Left colon (tissue), 2 donors: ENCODE measurements around the gene RALB. TPM values are rescaled to one million over a fixed set of nuclear protein-coding genes. Genes with fewer than 3 reads are reported as not detected.

Source experiments
- ATAC-seq: fragments of 200-7000 bp; cut with Tn5 transposase; one replicate; pipeline ENCODE4 v1.9.1; 2020; ENCODE audit warnings: mild to moderate bottlenecking, moderate library complexity
- DNase-seq, 2 donors: peaks; one replicate each; pipeline ENCODE4 v3.0.0-alpha.2; 2020
- intact Hi-C, 2 donors: fragments of 100-400 bp; cut with DNase I in 1 of 2; cut with micrococcal nuclease in 1 of 2; formaldehyde crosslinking; loops; one replicate each; pipeline versions ENCODE4 v1.11.2 to v1.14.0; 2022; cut with DNase I, micrococcal nuclease
- long read RNA-seq: library from polyadenylated mRNA; unstranded; transcript quantifications from one replicate; pipeline ENCODE4 v2.0.0, GENCODE V29; 2021
- total RNA-seq, 2 donors: library from RNA; stranded (reverse); fragmentation: NEBNext Ultra II Directional; extraction: Animal tissue kit (Norgen Biotek cat#: 25700); gene quantifications; one replicate each; pipeline ENCODE4 v1.2.1, GENCODE V29; 2021
- donor health status: DM: no; HTN: no; CAD: no.
- donor health status: DM: yes; HTN: yes; CAD: no.

The RALB gene, protein sequence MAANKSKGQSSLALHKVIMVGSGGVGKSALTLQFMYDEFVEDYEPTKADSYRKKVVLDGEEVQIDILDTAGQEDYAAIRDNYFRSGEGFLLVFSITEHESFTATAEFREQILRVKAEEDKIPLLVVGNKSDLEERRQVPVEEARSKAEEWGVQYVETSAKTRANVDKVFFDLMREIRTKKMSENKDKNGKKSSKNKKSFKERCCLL
- total RNA-seq, result 10 to 100 TPM; 81.9 to 92.1 TPM
- long read RNA-seq, transcript RALB-201 (5 exons, 2,344 nt), result major isoform, 338 of 618 reads
- long read RNA-seq, transcript RALB-203 (5 exons, 1,252 nt), result minor isoform, 199 of 618 reads
- long read RNA-seq, partial matches to known transcripts, result 53 of 618 reads
- long read RNA-seq, other reads (novel, unspliced or antisense), result 27 of 618 reads

- peak; percentile 100 for DNase-seq
- intact Hi-C loops, result no loop called here
- ATAC-seq, result peak; percentile 90
These were observed at the start of gene RALB for GRCh38 chr2:120252225-120253020. RALB (plus strand) TSS chr2:120252852; CDS start chr2:120278665, 25,813 bp downstream.

- ATAC-seq (no peak), DNase-seq (no peak)
- intact Hi-C loops, result no loop called here
These were observed 49.2 kb upstream of the RALB start for GRCh38 chr2:120203251-120204021.

DNA sequence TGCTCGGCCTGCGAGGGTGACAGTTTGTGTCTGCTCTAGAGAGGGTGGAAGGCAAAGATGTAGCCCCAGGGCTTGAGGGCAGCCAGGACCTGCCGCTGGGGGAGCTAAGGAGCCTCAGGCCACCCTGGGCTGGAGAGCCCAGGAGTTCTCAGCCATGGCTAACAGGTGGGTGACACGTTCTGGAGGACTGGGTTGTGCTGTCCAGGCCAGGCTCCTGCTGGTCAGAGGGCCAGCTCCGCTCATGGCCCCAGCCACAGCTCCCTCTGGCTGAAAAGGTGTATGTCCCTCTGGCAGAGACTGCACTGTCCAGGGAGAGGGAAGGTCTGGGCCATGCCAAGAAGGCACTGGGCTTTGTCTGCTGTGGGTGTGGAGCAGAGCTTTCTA lies 48.6 kb upstream of the RALB start:
- no peak for ATAC-seq
- no peak for DNase-seq
- intact Hi-C loops, result no loop called here

DNA sequence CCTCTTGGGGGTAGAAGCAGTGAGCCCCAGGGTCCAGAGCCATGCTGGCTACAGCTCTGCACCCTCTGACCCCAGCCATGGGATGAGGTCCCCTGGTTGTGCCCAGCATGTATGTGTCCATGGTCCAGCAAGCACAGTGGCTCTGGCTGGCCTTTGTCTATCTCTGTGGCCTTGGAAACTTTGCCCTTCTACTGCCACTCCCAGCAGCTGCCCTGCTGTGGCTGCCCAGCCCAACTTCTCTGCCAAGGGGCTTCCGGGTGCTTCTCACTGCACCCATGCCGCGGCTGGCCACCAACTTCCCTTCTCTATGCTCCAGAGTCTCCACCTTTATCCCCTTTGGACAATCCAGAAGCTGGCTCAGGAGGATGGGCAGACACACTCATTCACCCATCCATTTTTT lies 48.2 kb upstream of the RALB start:
- DNase-seq, result no peak
- ATAC-seq, result peak; percentile 17
- intact Hi-C loops, result no loop called here

DNA sequence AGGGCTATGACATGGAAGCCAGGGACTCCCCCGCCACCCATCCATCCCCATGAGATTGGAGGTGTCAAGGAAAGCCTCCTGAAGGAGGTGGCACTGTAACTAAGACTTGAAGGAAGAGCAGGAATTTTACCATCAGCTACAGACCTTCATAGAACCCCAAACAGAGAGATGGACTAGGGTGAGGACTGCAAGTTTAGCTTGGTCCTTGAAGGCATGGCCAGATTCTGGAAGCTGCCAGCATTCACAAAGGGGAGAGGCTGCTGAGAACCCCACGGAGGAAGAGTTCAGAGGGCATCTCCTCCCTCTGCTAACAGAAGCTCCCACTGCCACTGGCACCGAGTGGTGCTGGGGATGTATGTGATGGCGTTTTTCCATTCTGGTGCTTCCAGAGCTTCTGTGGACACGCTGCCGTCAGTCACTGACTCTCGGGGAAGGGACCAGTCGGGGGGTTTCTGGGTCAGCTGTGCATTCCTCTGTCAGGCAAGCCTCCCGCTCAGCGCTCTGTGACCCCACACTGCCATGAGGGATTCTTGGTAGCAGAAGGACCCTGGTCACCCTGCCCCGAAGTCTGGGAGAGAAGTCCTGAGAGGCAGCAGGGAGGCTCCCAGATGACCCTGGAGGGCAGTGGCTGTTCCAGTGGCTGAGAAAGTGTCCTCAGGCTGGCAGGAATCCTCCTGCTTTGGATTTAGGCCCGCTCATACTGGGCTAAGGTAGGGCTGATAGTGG lies 47.5 kb upstream of the RALB start:
- intact Hi-C loops, result no loop called here
- no peak for ATAC-seq
- no peak for DNase-seq

DNA sequence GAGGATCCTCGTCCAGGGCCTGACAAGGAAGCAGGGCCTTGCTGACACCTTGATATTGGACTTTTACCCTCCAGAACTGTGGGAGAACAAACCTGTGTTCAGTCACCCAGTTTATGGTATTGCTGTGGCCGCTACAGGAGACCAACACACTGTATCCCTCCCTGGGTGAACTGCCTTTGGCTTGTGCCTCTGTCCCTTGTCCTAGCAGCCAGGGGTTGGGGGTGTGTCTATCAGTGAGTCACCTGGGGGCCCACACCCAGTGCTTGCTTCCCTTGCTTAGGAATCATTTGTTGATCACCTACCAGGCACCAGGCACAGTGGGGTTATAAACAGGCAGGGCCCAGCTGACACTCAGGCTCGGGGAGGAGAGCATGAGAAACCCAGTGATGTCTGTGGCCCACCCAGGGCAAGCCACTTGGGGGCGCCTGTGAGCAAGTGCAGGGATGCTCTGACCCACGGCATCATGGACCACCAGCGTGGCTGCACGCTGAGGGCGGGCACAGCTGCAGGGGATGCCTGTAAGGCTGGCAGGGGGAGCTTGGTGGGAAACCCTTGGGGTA lies 46.5 kb upstream of the RALB start:
- DNase-seq, result peak; percentile 50 to 53
- intact Hi-C loops, result no loop called here

GRCh38 chr2:120208381-120209353 lies 44.0 kb upstream of the RALB start:
- ATAC-seq (no peak), DNase-seq (no peak)
- intact Hi-C loops, result no loop called here

More for the DNA sequence above, 46.5 kb upstream of the RALB start:
- peak; percentile 93 for ATAC-seq

GRCh38 chr2:120209427-120210269 lies 43.0 kb upstream of the RALB start:
- intact Hi-C loops, result no loop called here
- ATAC-seq, result no peak
- no peak for DNase-seq

GRCh38 chr2:120210270-120210693 lies 42.4 kb upstream of the RALB start:
- DNase-seq (no peak), ATAC-seq (no peak)
- intact Hi-C loops, result no loop called here

DNA sequence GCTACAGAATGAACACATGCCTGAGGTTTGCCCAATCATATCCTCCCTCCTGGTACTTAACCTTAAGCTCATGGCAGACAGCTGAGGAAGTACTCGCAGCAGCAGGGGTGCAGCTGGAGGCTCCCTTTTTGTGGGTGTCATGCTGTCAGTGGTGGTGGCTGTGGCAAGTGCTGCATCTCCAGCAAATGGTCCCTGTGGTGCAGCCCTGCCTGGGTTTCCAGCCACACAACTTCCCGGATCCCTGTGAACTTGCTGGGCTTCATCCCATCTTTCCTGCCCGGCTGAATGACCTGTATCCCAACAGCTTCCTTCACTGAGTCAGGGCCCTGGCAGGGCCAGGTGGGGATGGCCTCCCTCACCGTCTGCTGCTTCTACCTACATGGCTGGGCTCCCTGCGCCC lies 34.5 kb upstream of the RALB start:
- DNase-seq, result no peak
- intact Hi-C loops, result no loop called here
- ATAC-seq, result no peak

- intact Hi-C loops, result no loop called here
- ATAC-seq, result no peak
- DNase-seq, result no peak
These were observed 33.4 kb upstream of the RALB start for GRCh38 chr2:120219291-120219690.

DNA sequence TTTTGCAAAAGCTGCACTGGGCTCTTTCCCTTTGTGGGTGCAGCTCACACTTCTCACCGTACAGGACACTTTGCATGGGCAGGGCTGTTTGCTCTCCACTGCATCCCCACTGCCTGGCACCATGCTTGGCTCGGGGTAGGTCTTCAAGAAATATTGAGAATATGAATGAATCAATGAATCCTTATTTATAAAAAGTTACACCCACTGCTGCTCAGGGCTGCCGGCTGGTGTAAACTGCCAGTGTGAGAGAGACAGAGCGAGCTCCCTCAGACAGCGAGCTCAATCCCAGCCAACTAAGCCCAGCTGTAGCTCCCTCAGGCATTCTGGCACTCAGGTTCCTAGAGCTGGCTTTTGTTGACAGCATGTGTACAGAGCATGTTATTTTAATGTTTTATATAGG lies 32.9 kb upstream of the RALB start:
- intact Hi-C loops, result no loop called here
- DNase-seq (no peak), ATAC-seq (no peak)

- DNase-seq (no peak), ATAC-seq (no peak)
- intact Hi-C loops, result no loop called here
These were observed 31.9 kb upstream of the RALB start for GRCh38 chr2:120220756-120221155.

DNA sequence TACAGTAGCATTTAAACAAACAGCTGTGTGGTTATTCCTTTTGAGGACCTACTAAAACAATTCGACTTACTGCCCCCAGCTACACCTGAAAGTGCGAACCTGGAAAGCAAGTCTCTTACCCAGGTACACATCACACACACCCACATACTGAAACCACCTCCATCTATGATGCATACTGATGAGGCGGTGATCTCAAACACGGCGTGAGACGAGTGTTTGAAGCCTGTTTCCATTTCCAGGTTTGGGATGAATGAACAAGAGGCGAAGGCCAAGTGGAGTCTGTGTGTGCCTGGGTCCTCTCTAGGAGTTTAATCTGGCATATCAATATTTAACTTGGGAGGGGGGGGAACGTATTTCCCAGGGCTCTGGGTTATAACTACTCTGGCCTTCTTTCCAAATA lies 31.0 kb upstream of the RALB start:
- intact Hi-C loops, result no loop called here
- DNase-seq (no peak), ATAC-seq (no peak)

DNA sequence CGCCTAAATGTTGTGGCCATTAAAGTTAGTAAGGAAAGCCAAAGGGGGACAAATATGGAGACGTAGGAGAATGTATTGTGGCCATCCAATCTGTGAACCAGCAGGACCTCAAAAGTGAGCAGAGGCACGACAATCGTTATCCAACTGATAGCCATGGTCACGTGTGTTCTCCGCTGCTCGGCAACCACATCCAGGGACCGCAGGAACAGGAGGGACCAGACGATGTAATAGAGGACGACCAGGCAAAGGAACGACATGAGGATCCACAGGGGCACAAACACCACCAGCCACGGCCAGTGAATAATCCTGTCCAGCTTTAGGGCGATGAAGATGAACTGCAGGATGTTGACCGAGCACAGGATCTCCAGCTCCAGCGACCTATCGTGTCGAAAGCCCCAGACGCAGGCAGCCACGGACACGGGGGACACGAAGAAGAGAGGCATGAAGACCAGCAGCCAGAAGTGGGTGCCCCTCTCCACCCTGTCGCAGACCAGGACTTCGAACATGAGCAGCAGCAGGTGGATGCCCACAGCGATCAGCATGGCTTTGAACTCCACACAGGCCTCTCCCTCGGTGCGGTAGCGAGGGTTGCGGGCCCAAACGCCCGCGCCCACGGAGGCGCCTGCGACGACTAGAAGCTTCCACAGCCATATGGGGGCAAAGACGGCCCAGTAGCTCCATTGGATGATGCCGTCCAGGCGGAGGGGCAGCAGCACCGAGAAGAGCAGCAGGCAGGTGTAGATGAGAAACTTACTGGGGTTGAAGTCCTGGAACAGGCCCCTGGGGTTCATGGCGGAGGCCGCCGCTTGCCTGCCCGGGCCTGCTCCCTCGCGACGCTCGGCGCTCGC lies 30.2 kb upstream of the RALB start:
- no peak for ATAC-seq
- intact Hi-C loops, result no loop called here

More for the DNA sequence above, 30.2 kb upstream of the RALB start:
- peak; percentile 32 to 36 for DNase-seq
